Tibial nerve (tissue), 4 donors: Measurements from ENCODE around the gene SMARCA4. TPM values are rescaled to one million over a fixed set of nuclear protein-coding genes. Genes with fewer than 3 reads are reported as not detected.

Source experiments
- DNase-seq, 2 donors: peaks; one replicate each; pipeline ENCODE4 v3.0.0-alpha.2; 2019; ENCODE audit warnings: low spot score in 2 of 2
- H3K27ac ChIP-seq, 4 donors: fragments of 200-600 bp; sonication (generic) in 3 of 4; one replicate each; pipeline ENCODE4 v1.5.1; 2017 to 2019; ENCODE audit warnings: mild to moderate bottlenecking in 1 of 4
- H3K27me3 ChIP-seq, 2 donors: fragments of 200-600 bp; sonication (generic) in 1 of 2; one replicate each; pipeline versions ENCODE4 v1.5.1 to v1.6.0; 2017 to 2019
- H3K36me3 ChIP-seq, 3 donors: fragments of 200-600 bp; sonication (generic); one replicate each; pipeline ENCODE4 v1.5.1; 2018 to 2019
- H3K4me1 ChIP-seq, 4 donors: fragments of 200-600 bp; sonication (generic) in 3 of 4; one replicate each; pipeline ENCODE4 v1.5.1; 2017 to 2019
- H3K4me3 ChIP-seq, 4 donors: fragments of 200-600 bp; sonication (generic) in 3 of 4; one replicate each; pipeline ENCODE4 v1.5.1; 2017 to 2019; ENCODE audit warnings: mild to moderate bottlenecking in 1 of 4, moderate library complexity in 1 of 4
- H3K9me3 ChIP-seq, 4 donors: fragments of 200-600 bp; sonication (generic) in 3 of 4; one replicate each; pipeline ENCODE4 v1.5.1; 2017 to 2019
- EP300 ChIP-seq, 2 donors: sonication (generic); formaldehyde crosslinking; IDR thresholded peaks; one replicate each; pipeline ENCODE4 v1.6.1; 2017; ENCODE audit warnings: antibody characterized with exemption in 2 of 2, mild to moderate bottlenecking in 1 of 2
- POLR2A ChIP-seq, 2 donors: fragments of 450-650 bp; IDR thresholded peaks; one replicate each; pipeline ENCODE4 v1.6.1; 2017; ENCODE audit warnings: antibody characterized with exemption in 2 of 2, mild to moderate bottlenecking in 2 of 2, moderate library complexity in 2 of 2
- WGBS, 2 donors: methylation state at CpG; one replicate each; pipeline ENCODE4 v1.1.5; 2018; 5-methylcytosine and 5-hydroxymethylcytosine counted together
- total RNA-seq, 4 donors: library from RNA; depleted of rRNA; stranded (reverse); fragments of >200 nt; gene quantifications; one replicate each; pipeline ENCODE4 v1.1.0, GENCODE V29; 2016
- TF ChIP-seq, protein P1 (sequence below), 5 experiments: fragments of 200-600 bp in 3 of 5; fragments of 450-650 bp in 2 of 5; sonication (generic) in 3 of 5; IDR thresholded peaks; one replicate each; pipeline ENCODE4 v1.5.1; 2016 to 2019; ENCODE audit warnings: antibody characterized with exemption in 5 of 5, mild to moderate bottlenecking in 3 of 5, moderate library complexity in 2 of 5

SMARCA4 gene
- total RNA-seq, 4 donors from 2014 or later = 54.2 to 122 (median 73.9) TPM

GRCh38 chr19:10923260-10924112 is 37.3 kb upstream of the SMARCA4 start:
- 85 to 88% methylated on average over 20 to 22 of the region's 29 CpGs for WGBS, 2 donors
- Histone ChIP-seq H3K4me3 (no peak overlapping the region), H3K27ac (no peak overlapping the region), H3K36me3 (peaks cover 4 to 72% (median 9%) of the 10 kb centered on the region in 3 donors), H3K4me1 (peaks cover 0 to 13% (median 8%) of the 10 kb centered on the region in 4 donors), H3K27me3 (no peaks in the 10 kb centered on the region), H3K9me3 (no peaks in the 10 kb centered on the region)
- TF ChIP-seq POLR2A (IDR thresholded peaks at IDR 0.05) (no peak), EP300 (IDR thresholded peaks at IDR 0.05) (no peak)
- TF ChIP-seq, protein P1, sequence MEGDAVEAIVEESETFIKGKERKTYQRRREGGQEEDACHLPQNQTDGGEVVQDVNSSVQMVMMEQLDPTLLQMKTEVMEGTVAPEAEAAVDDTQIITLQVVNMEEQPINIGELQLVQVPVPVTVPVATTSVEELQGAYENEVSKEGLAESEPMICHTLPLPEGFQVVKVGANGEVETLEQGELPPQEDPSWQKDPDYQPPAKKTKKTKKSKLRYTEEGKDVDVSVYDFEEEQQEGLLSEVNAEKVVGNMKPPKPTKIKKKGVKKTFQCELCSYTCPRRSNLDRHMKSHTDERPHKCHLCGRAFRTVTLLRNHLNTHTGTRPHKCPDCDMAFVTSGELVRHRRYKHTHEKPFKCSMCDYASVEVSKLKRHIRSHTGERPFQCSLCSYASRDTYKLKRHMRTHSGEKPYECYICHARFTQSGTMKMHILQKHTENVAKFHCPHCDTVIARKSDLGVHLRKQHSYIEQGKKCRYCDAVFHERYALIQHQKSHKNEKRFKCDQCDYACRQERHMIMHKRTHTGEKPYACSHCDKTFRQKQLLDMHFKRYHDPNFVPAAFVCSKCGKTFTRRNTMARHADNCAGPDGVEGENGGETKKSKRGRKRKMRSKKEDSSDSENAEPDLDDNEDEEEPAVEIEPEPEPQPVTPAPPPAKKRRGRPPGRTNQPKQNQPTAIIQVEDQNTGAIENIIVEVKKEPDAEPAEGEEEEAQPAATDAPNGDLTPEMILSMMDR (IDR thresholded peaks at IDR 0.05) = no peak
- DNase-seq = no peak

DNA sequence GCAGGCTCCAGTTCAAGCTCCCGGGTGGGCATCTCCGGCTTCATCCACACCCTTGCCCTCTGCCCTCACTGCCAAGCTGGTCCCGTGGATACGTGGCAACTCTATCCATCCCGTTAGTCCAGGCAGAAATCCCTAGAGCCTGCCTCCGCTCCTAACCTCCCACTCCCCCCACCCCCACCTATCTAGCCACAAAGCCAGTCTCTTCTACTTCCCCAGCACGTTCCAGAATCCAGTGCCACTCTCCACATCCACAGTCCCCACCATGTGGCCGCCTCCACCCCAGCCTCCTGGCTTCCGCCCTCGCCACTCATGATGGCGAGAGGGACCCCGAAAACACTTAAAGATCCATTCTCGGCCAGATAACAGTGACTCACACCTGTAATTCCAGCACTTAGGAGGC is 36.2 kb upstream of the SMARCA4 start:
- no peak overlapping the region for H3K4me3 ChIP-seq
- TF ChIP-seq, protein P1 (IDR thresholded peaks at IDR 0.05) = no peak
- no peak for TF ChIP-seq EP300 (IDR thresholded peaks at IDR 0.05)
- no peak for TF ChIP-seq POLR2A (IDR thresholded peaks at IDR 0.05)
- H3K36me3 ChIP-seq = peaks cover 4 to 61% (median 9%) of the 10 kb centered on the region in 3 donors
- no peaks in the 10 kb centered on the region for H3K27me3 ChIP-seq
- DNase-seq = no peak
- WGBS, 2 donors = 73 to 74% methylated on average over 13 of the region's 13 CpGs
- no peak overlapping the region for H3K27ac ChIP-seq
- H3K4me1 ChIP-seq = peaks cover 0 to 18% (median 13%) of the 10 kb centered on the region in 4 donors
- H3K9me3 ChIP-seq = no peaks in the 10 kb centered on the region

DNA sequence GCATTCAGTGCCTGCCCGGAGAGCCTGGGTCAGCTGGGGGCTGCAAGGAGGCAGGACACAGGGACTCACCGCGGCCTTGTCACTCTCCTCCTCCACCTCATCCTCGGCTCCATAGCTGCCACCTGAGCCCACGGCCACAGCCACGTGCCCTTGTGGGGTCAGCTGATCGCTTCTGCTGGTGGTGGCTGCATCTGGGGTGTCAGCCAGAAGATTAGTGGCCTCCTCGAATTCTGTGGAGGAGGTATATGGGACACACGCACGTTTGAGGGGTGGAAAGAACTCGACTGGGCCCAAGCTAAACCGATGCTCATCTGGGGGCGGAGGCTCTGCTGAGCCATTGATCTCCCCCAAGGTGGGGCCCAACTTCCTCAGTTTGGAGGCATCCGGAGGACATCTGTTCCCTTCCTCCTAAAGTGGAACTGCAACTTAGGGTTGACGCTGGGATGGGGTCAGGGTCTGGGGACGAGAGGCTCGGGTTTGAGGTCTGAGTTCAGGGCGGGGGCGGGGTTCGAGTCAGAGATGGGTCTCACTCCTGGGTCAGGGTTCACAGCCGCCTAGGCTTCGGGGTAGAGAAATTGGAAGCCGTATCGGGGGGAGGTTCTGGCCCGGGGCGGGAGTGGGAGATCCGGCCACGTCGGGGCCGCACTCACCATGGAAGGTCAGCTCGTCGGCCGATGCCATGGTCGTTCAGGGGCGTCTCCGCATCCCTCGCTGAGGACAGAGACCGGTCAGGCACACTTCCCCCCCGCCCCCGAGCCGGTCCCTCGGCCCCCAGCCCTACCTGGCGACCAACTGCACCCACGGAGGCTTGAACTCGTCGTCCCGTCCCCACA is 32.9 kb upstream of the SMARCA4 start:
- 10 to 12% methylated on average over 24 to 29 of the region's 47 CpGs for WGBS, 2 donors
- Histone ChIP-seq H3K4me3 (peak overlapping the region; percentile 81 to 98 (median 93)), H3K27ac (peak overlapping the region; percentile 81 to 94 (median 92)), H3K4me1 (peaks cover 0 to 38% (median 17%) of the 10 kb centered on the region in 4 donors), H3K27me3 (no peaks in the 10 kb centered on the region), H3K9me3 (no peaks in the 10 kb centered on the region), H3K36me3 (peaks cover 0 to 53% (median 5%) of the 10 kb centered on the region in 3 donors)
- no peak for DNase-seq
- TF ChIP-seq POLR2A (IDR thresholded peaks at IDR 0.05) = no peak
- TF ChIP-seq, protein P1 (IDR thresholded peaks at IDR 0.05) = no peak
- TF ChIP-seq EP300 (IDR thresholded peaks at IDR 0.05) = no peak

DNA sequence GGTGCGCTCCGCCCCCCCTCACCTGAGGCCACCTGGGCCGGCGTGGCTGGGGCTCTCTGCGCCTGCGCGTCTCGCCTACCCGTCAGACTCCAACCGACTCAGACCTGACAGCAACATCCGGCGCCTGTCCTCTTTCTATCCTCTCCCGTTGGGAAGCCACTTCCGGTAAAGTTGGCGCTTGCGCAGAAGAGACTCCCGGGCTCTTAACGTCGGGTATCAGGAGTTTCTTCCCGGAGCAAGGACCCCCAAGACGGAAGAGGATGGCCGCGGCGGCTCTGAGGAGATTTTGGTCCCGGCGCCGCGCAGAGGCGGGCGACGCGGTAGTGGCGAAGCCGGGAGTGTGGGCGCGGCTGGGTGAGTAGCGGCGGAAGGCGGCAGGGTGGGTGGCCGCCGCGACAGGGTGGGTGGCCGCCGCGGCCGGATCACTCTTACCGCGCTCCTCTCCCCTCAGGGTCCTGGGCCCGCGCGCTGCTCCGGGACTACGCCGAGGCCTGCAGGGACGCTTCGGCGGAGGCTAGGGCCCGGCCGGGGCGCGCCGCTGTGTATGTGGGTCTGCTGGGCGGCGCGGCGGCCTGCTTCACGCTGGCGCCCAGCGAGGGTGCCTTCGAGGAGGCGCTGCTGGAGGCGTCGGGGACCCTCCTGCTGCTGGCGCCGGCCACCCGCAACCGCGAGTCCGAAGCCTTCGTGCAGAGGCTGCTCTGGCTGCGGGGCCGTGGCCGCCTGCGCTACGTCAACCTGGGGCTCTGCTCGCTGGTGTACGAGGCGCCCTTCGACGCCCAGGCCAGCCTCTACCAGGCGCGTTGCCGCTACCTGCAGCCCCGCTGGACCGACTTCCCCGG is 32.0 kb upstream of the SMARCA4 start, which contains the start of the genes TIMM29 and YIPF2:
TSS of gene TIMM29 (plus strand) at position 249 of the 839 bp plus-strand sequence. CDS start at position 261, 12 bp downstream.
TSS of gene YIPF2 (minus strand) at position 77 of the 839 bp plus-strand sequence. CDS start 229 bp downstream, outside the sequence.
- TF ChIP-seq EP300 (IDR thresholded peaks at IDR 0.05) (peak; percentile 88 to 91), POLR2A (IDR thresholded peaks at IDR 0.05) (peak in 1 of 2 donors; percentile 79)
- TF ChIP-seq, protein P1 (IDR thresholded peaks at IDR 0.05) = peak in 1 of 5 experiments; percentile 22
- 0 to 1% methylated on average over 11 to 22 of the region's 96 CpGs for WGBS, 2 donors
- Histone ChIP-seq H3K4me3 (peak within 1 kb of the TSS; percentile 81 to 98 (median 93)), H3K4me1 (peaks cover 0 to 38% (median 17%) of the 10 kb centered on the region in 4 donors), H3K9me3 (no peaks in the 10 kb centered on the region), H3K27me3 (no peaks in the 10 kb centered on the region), H3K36me3 (peaks cover 0 to 53% (median under 1%) of the 10 kb centered on the region in 3 donors), H3K27ac (peak within 1 kb of the TSS; percentile 81 to 94 (median 92))
- DNase-seq = peak; percentile 88 to 94
